Endothelial cell of umbilical vein (primary cell): ENCODE data around the gene KAZN. TPM values are rescaled to one million over a fixed set of nuclear protein-coding genes. Genes with fewer than 3 reads are reported as not detected.

Source experiments
- BruUV-seq: library from RNA; stranded (reverse); fragments of 400-500 nt; replicated peaks from 2 replicates; lab custom pipeline; 2021; lab: Mats Ljungman, UMichigan
- CTCF ChIA-PET: fragments of 300-600, 350-600 bp; sonication (Branson Sonifier 250); formaldehyde crosslinking; loops from one replicate; lab custom pipeline; 2021; ENCODE audit warnings: antibody characterized with exemption, inconsistent platforms; lab: Charles Lee
- POLR2A ChIA-PET: fragments of 300-600, 350-600 bp; sonication (Branson Sonifier 250); formaldehyde crosslinking; loops from one replicate; lab custom pipeline; 2021; ENCODE audit warnings: antibody characterized with exemption, inconsistent platforms; lab: Charles Lee
- DNase-seq: peaks from one replicate; pipeline ENCODE4 v3.0.0-alpha.2; 2011; ENCODE audit warnings: low read depth, low spot score
- FAIRE-seq: peaks from 2 replicates; lab custom pipeline; 2011; peaks lifted over from hg19 to GRCh38; lab: Jason Lieb, UNC
- H2AFZ ChIP-seq: 2 replicates; pipeline ENCODE4 v1.6.0; 2012; ENCODE audit warnings: low read depth, low read length, control low read depth, inconsistent platforms
- H3K27ac ChIP-seq: 2 replicates; pipeline ENCODE4 v1.5.1; 2011; ENCODE audit warnings: low read depth, mild to moderate bottlenecking, control low read depth, low read length, moderate library complexity; ENCODE audit not compliant: insufficient read depth
- H3K27me3 ChIP-seq, 2 experiments: 2 replicates each; pipeline versions ENCODE4 v1.6.0 to v1.6.1; 2011; ENCODE audit warnings: low read length in 2 of 2, mixed read lengths in 1 of 2; ENCODE audit not compliant: control insufficient read depth in 2 of 2, insufficient read depth in 2 of 2
- H3K36me3 ChIP-seq, 2 experiments: 2 replicates in 1 of 2; 3 replicates in 1 of 2; pipeline ENCODE4 v1.5.1; 2011; ENCODE audit warnings: low read length in 2 of 2, mild to moderate bottlenecking in 1 of 2, moderate library complexity in 1 of 2; ENCODE audit not compliant: control insufficient read depth in 2 of 2, insufficient read depth in 2 of 2; ENCODE audit errors: extremely low read depth in 1 of 2
- H3K4me1 ChIP-seq: 3 replicates; pipeline ENCODE4 v1.5.1; 2011; ENCODE audit warnings: mild to moderate bottlenecking, low read length; ENCODE audit not compliant: control insufficient read depth, insufficient read depth; ENCODE audit errors: extremely low read depth
- H3K4me2 ChIP-seq: 2 replicates; pipeline ENCODE4 v1.6.1; 2011; ENCODE audit warnings: low read length, control low read depth, mixed read lengths; ENCODE audit not compliant: insufficient read depth
- H3K4me3 ChIP-seq, 3 experiments: fragments of 200-600 bp in 1 of 3; sonication (generic), shearing (Covaris generic) in 1 of 3; replicated peaks in 1 of 3; 2 replicates each; pipeline ENCODE4 v1.5.1; 2011 to 2016; ENCODE audit warnings: control low read depth in 3 of 3, low read length in 3 of 3, mild to moderate bottlenecking in 2 of 3, inconsistent platforms in 1 of 3, low read depth in 1 of 3, moderate library complexity in 1 of 3; ENCODE audit not compliant: insufficient read depth in 1 of 3
- H3K79me2 ChIP-seq: 2 replicates; pipeline ENCODE4 v1.6.0; 2012; ENCODE audit warnings: low read length, inconsistent platforms; ENCODE audit not compliant: control insufficient read depth, insufficient read depth
- H3K9ac ChIP-seq: replicated peaks from 2 replicates; pipeline ENCODE3; 2011; ENCODE audit warnings: low read length, control low read depth; ENCODE audit not compliant: insufficient read depth; ENCODE audit errors: extremely low read depth
- H3K9me1 ChIP-seq: replicated peaks from 3 replicates; pipeline ENCODE4 v1.6.0; 2011; ENCODE audit warnings: mild to moderate bottlenecking, low read length; ENCODE audit not compliant: control insufficient read depth, insufficient read depth; ENCODE audit errors: extremely low read depth
- H3K9me3 ChIP-seq: replicated peaks from 2 replicates; pipeline ENCODE4 v1.5.1; 2012; ENCODE audit warnings: low read length, inconsistent platforms; ENCODE audit not compliant: control insufficient read depth, insufficient read depth
- H4K20me1 ChIP-seq: replicated peaks from 2 replicates; pipeline ENCODE3; 2011; ENCODE audit warnings: mild to moderate bottlenecking, low read length; ENCODE audit not compliant: control insufficient read depth, insufficient read depth; ENCODE audit errors: extremely low read depth
- CTCF ChIP-seq, 2 donors: IDR thresholded peaks; 1 replicate in 1 of 2; 2 replicates in 1 of 2; pipeline ENCODE4 v1.5.1; 2011; ENCODE audit warnings: low read length in 2 of 2, mild to moderate bottlenecking in 2 of 2, moderate library complexity in 2 of 2, control low read depth in 1 of 2, inconsistent platforms in 1 of 2, low read depth in 1 of 2; ENCODE audit not compliant: insufficient read depth in 1 of 2; ENCODE audit errors: extremely low read depth in 1 of 2
- EZH2 ChIP-seq: IDR thresholded peaks from 2 replicates; pipeline ENCODE4 v1.6.1; 2012; ENCODE audit warnings: borderline replicate concordance, low read depth, mild to moderate bottlenecking, moderate library complexity, low read length, inconsistent platforms; ENCODE audit not compliant: severe bottlenecking
- FOS ChIP-seq: IDR thresholded peaks from 2 replicates; pipeline ENCODE4 v1.6.1; 2011; ENCODE audit warnings: mild to moderate bottlenecking, low read length, moderate library complexity, borderline replicate concordance; ENCODE audit not compliant: insufficient read depth
- GATA2 ChIP-seq: IDR thresholded peaks from 2 replicates; pipeline ENCODE4 v1.7.0; 2011; ENCODE audit warnings: low read depth, mild to moderate bottlenecking, moderate library complexity, mixed read lengths, low read length; ENCODE audit not compliant: insufficient read length, insufficient read depth
- JUN ChIP-seq: IDR thresholded peaks from 2 replicates; pipeline ENCODE4 v1.6.1; 2011; ENCODE audit warnings: borderline replicate concordance, low read depth; ENCODE audit not compliant: insufficient read length, insufficient read depth
- MYC ChIP-seq: IDR thresholded peaks from one replicate; pipeline ENCODE4 v1.6.1; 2011; ENCODE audit warnings: mild to moderate bottlenecking, low read depth, low read length
- POLR2A ChIP-seq: IDR thresholded peaks from 2 replicates; pipeline ENCODE4 v1.6.1; 2012; ENCODE audit warnings: low read depth, mild to moderate bottlenecking, control low read depth, low read length
- POLR2AphosphoS5 ChIP-seq: IDR thresholded peaks from 2 replicates; pipeline ENCODE4 v1.6.1; 2012; ENCODE audit warnings: low read depth, mild to moderate bottlenecking, control low read depth, low read length, moderate library complexity; ENCODE audit not compliant: insufficient read depth
- dilution Hi-C: fragments of 300-500 bp; cut with MboI; formaldehyde crosslinking; loops from one replicate; pipeline ENCODE4 v1.15.0; 2019; ENCODE audit warnings: low sequenced_read_pairs; ENCODE audit not compliant: extremely low pct_ligation_motif_present
- intact Hi-C: fragments of 100-400 bp; cut with micrococcal nuclease; formaldehyde crosslinking; loops from one replicate; pipeline ENCODE4 v1.10.0; 2022
- polyA plus RNA-seq, 4 experiments: library from polyadenylated mRNA; depleted of rRNA in 3 of 4; stranded (reverse) in 3 of 4; unstranded in 1 of 4; fragments of >200 nt; gene quantifications; 2 replicates each; pipeline versions ENCODE4 v1.2.1 to v1.2.3, GENCODE V29; 2011 to 2012; ENCODE audit warnings: missing spikeins in 1 of 4
- total RNA-seq: library from RNA; stranded (reverse); gene quantifications from 2 replicates; pipeline ENCODE4 v1.2.3, GENCODE V29; 2021
- TF ChIP-seq, protein P1 (sequence below): IDR thresholded peaks from 2 replicates; pipeline ENCODE4 v1.6.1; 2011; ENCODE audit not compliant: insufficient read depth, insufficient read length

KAZN gene
- total and polyA plus RNA-seq, 2 donors (not counting 3 experiments of a cell fraction or from before 2014, with no cell fraction given): 1.6 to 5.8 TPM

DNA sequence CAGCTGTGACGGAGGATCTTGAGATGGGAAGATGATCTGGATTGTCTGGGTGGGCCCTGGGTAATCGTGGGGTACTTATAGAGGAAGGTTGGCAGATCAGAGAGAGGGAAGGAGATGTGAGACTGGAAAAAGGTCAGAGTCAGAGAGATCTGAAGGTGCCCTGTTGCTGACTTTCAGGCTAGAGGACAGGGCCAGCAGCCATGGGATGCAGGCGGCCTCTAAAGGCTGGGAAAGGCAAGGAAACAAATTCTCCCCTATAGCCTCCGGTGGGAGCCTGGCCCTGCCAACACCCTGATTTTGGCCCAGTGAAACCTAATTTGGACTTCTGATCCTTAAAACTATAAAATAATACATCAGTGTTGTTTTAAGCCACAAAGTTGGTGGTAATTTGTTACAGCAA lies 401.5 kb downstream of the KAZN start:
- no peak for TF ChIP-seq JUN
- TF ChIP-seq MYC: no peak
- no peak for TF ChIP-seq EZH2
- no peak for TF ChIP-seq POLR2A
- no peak for TF ChIP-seq GATA2
- TF ChIP-seq POLR2AphosphoS5: no peak
- TF ChIP-seq, protein P1, sequence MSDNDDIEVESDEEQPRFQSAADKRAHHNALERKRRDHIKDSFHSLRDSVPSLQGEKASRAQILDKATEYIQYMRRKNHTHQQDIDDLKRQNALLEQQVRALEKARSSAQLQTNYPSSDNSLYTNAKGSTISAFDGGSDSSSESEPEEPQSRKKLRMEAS: no peak
- H3K79me2 ChIP-seq: no peaks in the 10 kb centered on the region
- no peak overlapping the region for H3K4me2 ChIP-seq
- BruUV-seq: no TSS peak
- no peak overlapping the region for H3K9ac ChIP-seq
- H3K9me1 ChIP-seq: no peaks in the 10 kb centered on the region
- no peak for FAIRE-seq
- H3K9me3 ChIP-seq: no peaks in the 10 kb centered on the region
- H3K27me3 ChIP-seq: no peaks in the 10 kb centered on the region
- H3K27ac ChIP-seq: no peak overlapping the region
- CTCF ChIA-PET: no interaction called here
- H3K4me3 ChIP-seq: no peak overlapping the region
- H3K36me3 ChIP-seq: no peaks in the 10 kb centered on the region
- no peak for DNase-seq
- dilution Hi-C loops: no loop called here
- peaks cover 4% of the 10 kb centered on the region for H3K4me1 ChIP-seq
- H2AFZ ChIP-seq: no peak overlapping the region
- intact Hi-C loops: loop anchor here (10.0 kb wide), 1 partner anchor 415 kb away; no protein-coding TSS in a partner anchor
- no peaks in the 10 kb centered on the region for H4K20me1 ChIP-seq
- POLR2A ChIA-PET: no interaction called here

- Histone ChIP-seq H3K9ac (no peak overlapping the region), H3K4me1 (peaks cover 4% of the 10 kb centered on the region), H3K27me3 (no peaks in the 10 kb centered on the region), H3K79me2 (no peaks in the 10 kb centered on the region), H3K9me1 (no peaks in the 10 kb centered on the region), H2AFZ (no peak overlapping the region), H3K9me3 (no peaks in the 10 kb centered on the region), H4K20me1 (no peaks in the 10 kb centered on the region), H3K27ac (no peak overlapping the region), H3K36me3 (no peaks in the 10 kb centered on the region), H3K4me2 (no peak overlapping the region), H3K4me3 (no peak overlapping the region)
- ChIA-PET POLR2A (no interaction called here), CTCF (no interaction called here)
- no TSS peak for BruUV-seq
- DNase-seq (no peak), FAIRE-seq (no peak)
- dilution Hi-C loops (no loop called here), intact Hi-C loops (loop anchor here (10.0 kb wide), 1 partner anchor 414 kb away; no protein-coding TSS in a partner anchor)
- no peak for TF ChIP-seq CTCF (IDR thresholded peaks at IDR 0.05; ENCODE audit: extremely low read depth in 1 of 2, insufficient read depth in 1 of 2, low read depth in 1 of 2, low read length in 2 of 2)
- TF ChIP-seq POLR2A: no peak
- TF ChIP-seq, protein P1: no peak
- no peak for TF ChIP-seq POLR2AphosphoS5
- no peak for TF ChIP-seq FOS
- TF ChIP-seq MYC: no peak
- no peak for TF ChIP-seq GATA2
- TF ChIP-seq EZH2: no peak
- TF ChIP-seq JUN: no peak
Observed at GRCh38 chr1:15000671-15001070, 402.2 kb downstream of the KAZN start.
